ENCODE measurements around the gene DGLUCY.

DGLUCY gene

GRCh38 chr14:91129261-91129660 is 15.4 kb downstream of the DGLUCY start:
- Histone ChIP-seq H4K20me1 (ENCODE audit: insufficient read depth, low read length, poor library complexity, severe bottlenecking) (peaks cover 17% of the 10 kb centered on the region), H3K9me2 (replicated peaks; ENCODE audit: low read depth, low read length) (no peaks in the 10 kb centered on the region), H3K4me2 (ENCODE audit: low read depth, low read length, poor library complexity, severe bottlenecking) (no peak overlapping the region), H3K4me1 (ENCODE audit: insufficient read depth, low read length, poor library complexity, severe bottlenecking) (no peaks in the 10 kb centered on the region), H2AFZ (ENCODE audit: low read length) (no peak overlapping the region), H3K9ac (ENCODE audit: low read depth, low read length, poor library complexity, severe bottlenecking) (no peak overlapping the region), H3K36me3 (ENCODE audit: insufficient read depth, low read length) (peaks cover 22% of the 10 kb centered on the region; the same call in 1 of the 2 replicates), H3K4me3 (ENCODE audit: low read length, poor library complexity, severe bottlenecking) (no peak overlapping the region), H3K9me3 (ENCODE audit: insufficient read depth, low read depth, low read length) (no peaks in the 10 kb centered on the region), H3F3A (ENCODE audit: low read depth) (no peaks in the 10 kb centered on the region), H3K27me3 (ENCODE audit: insufficient read depth, low read length, poor library complexity, severe bottlenecking) (no peaks in the 10 kb centered on the region), H3K79me2 (ENCODE audit: insufficient read depth, low read length) (peaks cover 42% of the 10 kb centered on the region; the same call in 1 of the 2 replicates)
- TF ChIP-seq CTCF (conservative IDR thresholded peaks at IDR 0.05; ENCODE audit: low read length) (no peak), EZH2phosphoT487 (IDR thresholded peaks at IDR 0.05; ENCODE audit: borderline replicate concordance) (no peak)

DNA sequence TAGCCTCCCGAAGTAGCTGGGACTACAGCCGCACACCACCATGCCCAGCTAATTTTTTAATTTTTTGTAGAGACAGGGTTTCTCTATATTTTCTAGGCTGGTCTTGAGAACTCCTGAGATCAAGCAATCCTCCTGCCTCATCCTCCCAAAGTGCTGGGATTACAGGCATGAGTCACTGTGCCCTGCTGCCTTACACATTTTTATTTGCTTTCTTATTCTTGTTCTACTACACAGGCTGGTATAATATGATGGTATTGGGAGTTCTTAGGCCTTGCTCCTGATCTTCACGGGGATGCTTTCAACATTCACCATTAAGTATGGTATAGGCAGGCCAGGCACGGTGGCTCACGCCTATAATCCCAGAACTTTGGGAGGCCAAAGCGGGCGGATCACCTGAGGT is 21.2 kb downstream of the DGLUCY start:
- peaks cover 15% of the 10 kb centered on the region; the same call in 1 of the 2 replicates for H3K36me3 ChIP-seq (ENCODE audit: insufficient read depth, low read length)
- H3K4me3 ChIP-seq (ENCODE audit: low read length, poor library complexity, severe bottlenecking): no peak overlapping the region
- no peaks in the 10 kb centered on the region for H3K9me3 ChIP-seq (ENCODE audit: insufficient read depth, low read depth, low read length)
- no peaks in the 10 kb centered on the region for H3K9me2 ChIP-seq (replicated peaks; ENCODE audit: low read depth, low read length)
- peaks cover 11% of the 10 kb centered on the region for H3K4me1 ChIP-seq (ENCODE audit: insufficient read depth, low read length, poor library complexity, severe bottlenecking)
- H2AFZ ChIP-seq (ENCODE audit: low read length): no peak overlapping the region
- H3K27me3 ChIP-seq (ENCODE audit: insufficient read depth, low read length, poor library complexity, severe bottlenecking): no peaks in the 10 kb centered on the region
- H3K9ac ChIP-seq (ENCODE audit: low read depth, low read length, poor library complexity, severe bottlenecking): no peak overlapping the region
- H4K20me1 ChIP-seq (ENCODE audit: insufficient read depth, low read length, poor library complexity, severe bottlenecking): peaks cover 3% of the 10 kb centered on the region
- no peaks in the 10 kb centered on the region for H3F3A ChIP-seq (ENCODE audit: low read depth)
- TF ChIP-seq CTCF (conservative IDR thresholded peaks at IDR 0.05; ENCODE audit: low read length): no peak
- TF ChIP-seq EZH2phosphoT487 (IDR thresholded peaks at IDR 0.05; ENCODE audit: borderline replicate concordance): no peak
- peaks cover 24% of the 10 kb centered on the region for H3K79me2 ChIP-seq (ENCODE audit: insufficient read depth, low read length)
- H3K4me2 ChIP-seq (ENCODE audit: low read depth, low read length, poor library complexity, severe bottlenecking): no peak overlapping the region

DNA sequence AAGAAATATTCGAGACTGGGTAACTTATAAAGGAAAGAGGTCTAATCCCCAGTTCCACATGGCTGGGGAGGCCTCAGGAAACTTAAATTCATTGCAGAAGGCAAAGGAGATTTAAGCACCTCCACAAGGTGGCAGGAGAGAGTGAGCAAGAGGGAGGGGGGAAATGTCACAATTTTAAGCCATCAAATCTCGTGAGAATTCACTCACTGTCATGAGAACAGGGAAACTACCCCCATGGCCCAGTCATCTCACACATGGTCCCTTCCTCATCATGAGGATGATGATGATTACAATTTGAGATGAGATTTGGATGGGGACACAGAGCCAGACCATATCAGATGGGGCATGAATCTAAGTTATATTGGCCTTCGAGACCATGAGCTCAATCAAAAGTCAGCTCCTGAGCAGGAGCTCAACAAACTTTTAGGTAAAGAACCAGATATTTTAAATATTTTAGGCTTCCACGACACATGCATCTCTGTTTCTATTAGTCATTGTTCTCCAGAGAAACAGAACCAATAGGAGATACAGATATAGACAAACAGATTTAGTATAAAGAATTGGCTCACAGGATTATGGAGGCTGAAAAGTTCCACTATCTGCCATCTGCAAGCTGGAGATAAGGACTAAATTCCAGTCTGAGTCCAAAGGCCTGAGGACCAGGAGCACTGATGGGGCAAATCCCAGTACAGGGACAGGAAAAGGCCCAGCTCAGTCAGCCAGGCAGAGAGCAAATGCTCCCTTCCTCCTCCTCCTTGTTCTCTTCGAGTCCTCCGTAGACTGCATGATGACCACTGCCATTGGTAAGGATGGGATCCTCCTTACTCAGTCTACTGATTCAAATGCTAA is 24.9 kb downstream of the DGLUCY start:
- peaks cover 36% of the 10 kb centered on the region for H3K4me1 ChIP-seq (ENCODE audit: insufficient read depth, low read length, poor library complexity, severe bottlenecking)
- no peak overlapping the region for H3K4me3 ChIP-seq (ENCODE audit: low read length, poor library complexity, severe bottlenecking)
- no peaks in the 10 kb centered on the region for H3K9me2 ChIP-seq (replicated peaks; ENCODE audit: low read depth, low read length)
- no peak overlapping the region for H3K9ac ChIP-seq (ENCODE audit: low read depth, low read length, poor library complexity, severe bottlenecking)
- peak; percentile 73 for TF ChIP-seq CTCF (conservative IDR thresholded peaks at IDR 0.05; ENCODE audit: low read length)
- TF ChIP-seq EZH2phosphoT487 (IDR thresholded peaks at IDR 0.05; ENCODE audit: borderline replicate concordance): no peak
- peaks cover 28% of the 10 kb centered on the region for H3K79me2 ChIP-seq (ENCODE audit: insufficient read depth, low read length)
- H3K36me3 ChIP-seq (ENCODE audit: insufficient read depth, low read length): peaks cover 5% of the 10 kb centered on the region; the same call in 1 of the 2 replicates
- no peaks in the 10 kb centered on the region for H3K27me3 ChIP-seq (ENCODE audit: insufficient read depth, low read length, poor library complexity, severe bottlenecking)
- no peak overlapping the region for H3K4me2 ChIP-seq (ENCODE audit: low read depth, low read length, poor library complexity, severe bottlenecking)
- H4K20me1 ChIP-seq (ENCODE audit: insufficient read depth, low read length, poor library complexity, severe bottlenecking): no peaks in the 10 kb centered on the region
- H3K9me3 ChIP-seq (ENCODE audit: insufficient read depth, low read depth, low read length): no peaks in the 10 kb centered on the region
- no peak overlapping the region for H2AFZ ChIP-seq (ENCODE audit: low read length)
- peaks cover 5% of the 10 kb centered on the region; the same call in 1 of the 2 replicates for H3F3A ChIP-seq (ENCODE audit: low read depth)
